Ascending aorta (tissue), 2 donors: ENCODE results near the gene ADCK2. TPM values are rescaled to one million over a fixed set of nuclear protein-coding genes. Genes with fewer than 3 reads are reported as not detected.

Experiments
- DNase-seq, 2 donors: peaks; one replicate each; pipeline ENCODE4 v3.0.0-alpha.2; 2019; ENCODE audit warnings: low spot score in 2 of 2
- H3K27ac ChIP-seq, 2 donors: fragments of 200-600 bp; sonication (generic); one replicate each; pipeline ENCODE4 v1.5.1; 2016 to 2017; ENCODE audit warnings: mild to moderate bottlenecking in 1 of 2
- H3K27me3 ChIP-seq: fragments of 200-600 bp; sonication (generic); one replicate; pipeline ENCODE4 v1.5.1; 2017
- H3K36me3 ChIP-seq, 2 donors: fragments of 200-600 bp; sonication (generic); one replicate each; pipeline ENCODE4 v1.5.1; 2016
- H3K4me1 ChIP-seq, 2 donors: fragments of 200-600 bp; sonication (generic); one replicate each; pipeline ENCODE4 v1.5.1; 2016 to 2017; ENCODE audit warnings: mild to moderate bottlenecking in 1 of 2
- H3K4me3 ChIP-seq, 2 donors: fragments of 200-600 bp; sonication (generic); one replicate each; pipeline ENCODE4 v1.5.1; 2016 to 2017; ENCODE audit warnings: mild to moderate bottlenecking in 1 of 2
- H3K9me3 ChIP-seq, 2 donors: fragments of 200-600 bp; sonication (generic); one replicate each; pipeline ENCODE4 v1.5.1; 2016
- CTCF ChIP-seq, 3 experiments: fragments of 200-600 bp in 2 of 3; fragments of 450-650 bp in 1 of 3; sonication (generic) in 2 of 3; IDR thresholded peaks; one replicate each; pipeline ENCODE4 v1.5.1; 2016 to 2019; ENCODE audit warnings: antibody characterized with exemption in 3 of 3, mild to moderate bottlenecking in 1 of 3, moderate library complexity in 1 of 3
- intact Hi-C: fragments of 100-400 bp; cut with DNase I; formaldehyde crosslinking; loops from one replicate; pipeline ENCODE4 v1.15.1; 2023
- total RNA-seq: library from RNA; depleted of rRNA; stranded (reverse); fragments of >200 nt; gene quantifications from one replicate; pipeline ENCODE4 v1.1.0, GENCODE V29; 2016

Gene ADCK2
- total RNA-seq, 1 donor from 2014 or later, result 46.1 TPM

- Histone ChIP-seq H3K4me3 (no peak overlapping the region), H3K27ac (no peak overlapping the region), H3K4me1 (peaks cover 0 to 8% of the 10 kb centered on the region in 2 donors), H3K9me3 (no peaks in the 10 kb centered on the region), H3K36me3 (no peaks in the 10 kb centered on the region), H3K27me3 (no peaks in the 10 kb centered on the region)
- TF ChIP-seq CTCF (IDR thresholded peaks at IDR 0.05), result no peak
- intact Hi-C loops, result no loop called here
- DNase-seq, result no peak
Measured at GRCh38 chr7:140631021-140631420, 41.7 kb upstream of the ADCK2 start.

- Histone ChIP-seq H3K4me1 (peaks cover 0 to 4% of the 10 kb centered on the region in 2 donors), H3K9me3 (no peaks in the 10 kb centered on the region), H3K27ac (no peak overlapping the region), H3K27me3 (no peaks in the 10 kb centered on the region), H3K4me3 (no peak overlapping the region), H3K36me3 (no peaks in the 10 kb centered on the region)
- DNase-seq, result no peak
- no peak for TF ChIP-seq CTCF (IDR thresholded peaks at IDR 0.05)
- intact Hi-C loops, result no loop called here
Measured at GRCh38 chr7:140631602-140632001, 41.1 kb upstream of the ADCK2 start.

GRCh38 chr7:140635345-140635744 lies 37.4 kb upstream of the ADCK2 start:
- intact Hi-C loops, result no loop called here
- Histone ChIP-seq H3K27me3 (no peaks in the 10 kb centered on the region), H3K4me1 (peaks cover 0 to 3% of the 10 kb centered on the region in 2 donors), H3K27ac (no peak overlapping the region), H3K4me3 (no peak overlapping the region), H3K9me3 (no peaks in the 10 kb centered on the region), H3K36me3 (no peaks in the 10 kb centered on the region)
- TF ChIP-seq CTCF (IDR thresholded peaks at IDR 0.05), result no peak
- no peak for DNase-seq

- Histone ChIP-seq H3K4me3 (no peak overlapping the region), H3K9me3 (no peaks in the 10 kb centered on the region), H3K27me3 (peaks cover 2% of the 10 kb centered on the region), H3K36me3 (no peaks in the 10 kb centered on the region), H3K4me1 (peaks cover 2 to 4% of the 10 kb centered on the region in 2 donors), H3K27ac (no peak overlapping the region)
- DNase-seq, result no peak
- no peak for TF ChIP-seq CTCF (IDR thresholded peaks at IDR 0.05)
- intact Hi-C loops, result no loop called here
Measured at GRCh38 chr7:140635816-140636215, 36.9 kb upstream of the ADCK2 start.

GRCh38 chr7:140637400-140637799 lies 35.3 kb upstream of the ADCK2 start:
- DNase-seq, result no peak
- Histone ChIP-seq H3K36me3 (no peaks in the 10 kb centered on the region), H3K9me3 (no peaks in the 10 kb centered on the region), H3K27ac (no peak overlapping the region), H3K4me3 (no peak overlapping the region), H3K4me1 (peaks cover 4 to 6% of the 10 kb centered on the region in 2 donors), H3K27me3 (peaks cover 6% of the 10 kb centered on the region)
- intact Hi-C loops, result no loop called here
- TF ChIP-seq CTCF (IDR thresholded peaks at IDR 0.05), result no peak

- DNase-seq, result peak in 1 of 2 donors; percentile 72
- Histone ChIP-seq H3K36me3 (no peaks in the 10 kb centered on the region), H3K27me3 (peaks cover 6% of the 10 kb centered on the region), H3K4me3 (no peak overlapping the region), H3K27ac (no peak overlapping the region), H3K9me3 (no peaks in the 10 kb centered on the region), H3K4me1 (peaks cover 4 to 6% of the 10 kb centered on the region in 2 donors)
- TF ChIP-seq CTCF (IDR thresholded peaks at IDR 0.05), result no peak
- intact Hi-C loops, result no loop called here
Measured at GRCh38 chr7:140638173-140638791, 34.5 kb upstream of the ADCK2 start.
